SH-SY5Y (cell line): ENCODE results near the gene TTC19.

ENCODE experiments used
- GATA2 ChIP-seq: IDR thresholded peaks from 2 replicates; pipeline ENCODE4 v1.6.1; 2011; ENCODE audit warnings: mild to moderate bottlenecking, low read depth, low read length
- GATA3 ChIP-seq: IDR thresholded peaks from 2 replicates; pipeline ENCODE4 v1.6.1; 2011; ENCODE audit warnings: low read depth, mild to moderate bottlenecking, low read length, moderate library complexity

DNA sequence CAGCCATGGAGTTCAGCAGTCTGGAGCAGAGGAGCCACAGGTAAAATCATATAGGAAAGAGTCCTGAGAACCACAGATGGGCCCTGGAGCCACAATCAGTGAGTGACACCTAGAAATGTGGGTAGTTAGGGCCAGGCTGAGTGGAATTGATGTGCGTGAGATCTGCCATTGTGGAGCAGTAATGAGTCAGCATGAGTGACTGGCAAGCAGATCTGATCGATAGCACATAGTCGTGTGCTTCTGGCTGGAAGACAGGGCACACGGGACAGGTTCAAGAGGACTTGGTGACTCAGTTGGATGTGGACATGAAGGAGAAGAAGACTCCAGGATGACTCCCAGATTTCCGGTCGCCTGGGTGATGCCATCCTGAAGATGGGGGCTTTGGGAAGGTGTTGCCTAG is 42.4 kb upstream of the TTC19 start:
- no peak for TF ChIP-seq GATA3
- TF ChIP-seq GATA2, result no peak
